GM12872 (cell line): Measurements from ENCODE around the gene MRAP2.

Source experiments
- CTCF ChIP-seq: IDR thresholded peaks from 3 replicates; pipeline ENCODE4 v1.5.1; 2011; ENCODE audit warnings: low read depth, mild to moderate bottlenecking, low read length, moderate library complexity; ENCODE audit not compliant: insufficient read depth

MRAP2 gene

GRCh38 chr6:84136364-84137050, 102.9 kb downstream of the MRAP2 start:
- no peak for TF ChIP-seq CTCF

- TF ChIP-seq CTCF = no peak
These were observed 103.4 kb downstream of the MRAP2 start for GRCh38 chr6:84137051-84137375.

- no peak for TF ChIP-seq CTCF
These were observed 104.5 kb downstream of the MRAP2 start for GRCh38 chr6:84137989-84138575.

- TF ChIP-seq CTCF = no peak
These were observed 105.7 kb downstream of the MRAP2 start for GRCh38 chr6:84139311-84139710.
